Activated CD4-positive, alpha-beta memory T cell treated with anti-CD3 and anti-CD28 coated beads for 36 hours (primary cell): Measurements from ENCODE around the gene SNRNP200. TPM values are rescaled to one million over a fixed set of nuclear protein-coding genes. Genes with fewer than 3 reads are reported as not detected.

Experiments used
- CTCF ChIA-PET: fragments of 350-600 bp; sonication (Branson Sonifier 250); formaldehyde crosslinking; loops from one replicate; lab custom pipeline; 2021; ENCODE audit warnings: antibody characterized with exemption, inconsistent platforms; lab: Charles Lee
- POLR2A ChIA-PET: fragments of 350-600 bp; sonication (Branson Sonifier 250); formaldehyde crosslinking; loops from one replicate; lab custom pipeline; 2021; ENCODE audit warnings: antibody characterized with exemption; lab: Charles Lee
- DNase-seq: peaks from one replicate; pipeline ENCODE4 v3.0.0-alpha.2; 2020
- H3K27ac Mint-ChIP-seq: one replicate; pipeline ENCODE4 v1.8.0; 2021; ENCODE audit warnings: mixed read lengths
- H3K27me3 Mint-ChIP-seq: one replicate; pipeline ENCODE4 v1.8.0; 2021; ENCODE audit warnings: mixed read lengths
- H3K36me3 Mint-ChIP-seq: one replicate; pipeline ENCODE4 v1.8.0; 2021; ENCODE audit warnings: mixed read lengths
- H3K4me1 Mint-ChIP-seq: one replicate; pipeline ENCODE4 v1.8.0; 2021; ENCODE audit warnings: low read depth, mixed read lengths
- H3K4me3 Mint-ChIP-seq: one replicate; pipeline ENCODE4 v1.8.0; 2021; ENCODE audit warnings: mild to moderate bottlenecking, mixed read lengths
- H3K9me3 Mint-ChIP-seq: one replicate; pipeline ENCODE4 v1.8.0; 2021; ENCODE audit warnings: mixed read lengths
- intact Hi-C: fragments of 100-400 bp; cut with micrococcal nuclease; formaldehyde crosslinking; loops from one replicate; pipeline ENCODE4 v1.15.1; 2023
- total RNA-seq, 2 experiments: library from RNA; stranded (reverse); gene quantifications; one replicate each; pipeline ENCODE4 v1.2.3, GENCODE V29; 2021

SNRNP200 gene
- total RNA-seq, 2 experiments from 2014 or later = 165 to 175 TPM

GRCh38 chr2:96250188-96250587, 55.2 kb downstream of the SNRNP200 start:
- ChIA-PET POLR2A (no interaction called here), CTCF (interaction anchor here (0.7 kb wide), 1 partner anchor 133 kb away, joined by 3 read pairs; the partner anchor contains the start of gene ADRA2B)
- no peak for DNase-seq
- H3K27ac Mint-ChIP-seq = peak overlapping the region; percentile 35
- H3K4me1 Mint-ChIP-seq = peaks cover 25% of the 10 kb centered on the region
- no peak overlapping the region for H3K4me3 Mint-ChIP-seq
- H3K27me3 Mint-ChIP-seq = no peaks in the 10 kb centered on the region
- H3K9me3 Mint-ChIP-seq = no peaks in the 10 kb centered on the region
- intact Hi-C loops = no loop called here
- H3K36me3 Mint-ChIP-seq = peaks cover 15% of the 10 kb centered on the region

GRCh38 chr2:96249654-96250053, 55.7 kb downstream of the SNRNP200 start:
- intact Hi-C loops = no loop called here
- Mint-ChIP-seq H3K4me3 (no peak overlapping the region), H3K36me3 (peaks cover 15% of the 10 kb centered on the region), H3K27me3 (no peaks in the 10 kb centered on the region), H3K9me3 (no peaks in the 10 kb centered on the region), H3K27ac (no peak overlapping the region), H3K4me1 (peaks cover 28% of the 10 kb centered on the region)
- DNase-seq = no peak
- ChIA-PET CTCF (no interaction called here), POLR2A (no interaction called here)

GRCh38 chr2:96248624-96249023, 56.7 kb downstream of the SNRNP200 start:
- Mint-ChIP-seq H3K27ac (no peak overlapping the region), H3K4me3 (no peak overlapping the region), H3K36me3 (peaks cover 10% of the 10 kb centered on the region), H3K27me3 (no peaks in the 10 kb centered on the region), H3K4me1 (peaks cover 30% of the 10 kb centered on the region), H3K9me3 (no peaks in the 10 kb centered on the region)
- ChIA-PET POLR2A (no interaction called here), CTCF (no interaction called here)
- no peak for DNase-seq
- intact Hi-C loops = no loop called here

GRCh38 chr2:96247896-96248295, 57.5 kb downstream of the SNRNP200 start:
- no peaks in the 10 kb centered on the region for H3K27me3 Mint-ChIP-seq
- H3K27ac Mint-ChIP-seq = no peak overlapping the region
- ChIA-PET CTCF (no interaction called here), POLR2A (no interaction called here)
- H3K4me1 Mint-ChIP-seq = peaks cover 32% of the 10 kb centered on the region
- peaks cover 7% of the 10 kb centered on the region for H3K36me3 Mint-ChIP-seq
- no peaks in the 10 kb centered on the region for H3K9me3 Mint-ChIP-seq
- DNase-seq = no peak
- no peak overlapping the region for H3K4me3 Mint-ChIP-seq
- intact Hi-C loops = no loop called here

- CTCF ChIA-PET = no interaction called here
- H3K27me3 Mint-ChIP-seq = no peaks in the 10 kb centered on the region
- DNase-seq = no peak
- peaks cover 3% of the 10 kb centered on the region for H3K36me3 Mint-ChIP-seq
- H3K27ac Mint-ChIP-seq = peak overlapping the region; percentile 26
- POLR2A ChIA-PET = interaction anchor here (1.3 kb wide), 1 partner anchor 39 kb away, joined by 5 read pairs; the partner anchor contains the start of gene STARD7
- H3K4me1 Mint-ChIP-seq = peaks cover 40% of the 10 kb centered on the region
- no peaks in the 10 kb centered on the region for H3K9me3 Mint-ChIP-seq
- no peak overlapping the region for H3K4me3 Mint-ChIP-seq
- intact Hi-C loops = no loop called here
Measured at GRCh38 chr2:96247009-96247408, 58.3 kb downstream of the SNRNP200 start.

GRCh38 chr2:96245609-96246390, 59.5 kb downstream of the SNRNP200 start:
- peak; percentile 40 for DNase-seq
- Mint-ChIP-seq H3K36me3 (no peaks in the 10 kb centered on the region), H3K4me1 (peaks cover 48% of the 10 kb centered on the region)

GRCh38 chr2:96243843-96244242, 61.5 kb downstream of the SNRNP200 start:
- peaks cover 51% of the 10 kb centered on the region for H3K4me1 Mint-ChIP-seq
- H3K27ac Mint-ChIP-seq = no peak overlapping the region
- H3K27me3 Mint-ChIP-seq = no peaks in the 10 kb centered on the region
- intact Hi-C loops = loop anchor here (2.0 kb wide), 2 partner anchors 79 to 97 kb away; no protein-coding TSS in a partner anchor
- POLR2A ChIA-PET = interaction anchor here (1.7 kb wide), 1 partner anchor 10 kb away, joined by 6 read pairs; no protein-coding TSS in a partner anchor
- CTCF ChIA-PET = interaction anchor here (2.4 kb wide), 1 partner anchor 221 kb away, joined by 6 read pairs; no protein-coding TSS in a partner anchor
- no peaks in the 10 kb centered on the region for H3K9me3 Mint-ChIP-seq
- H3K4me3 Mint-ChIP-seq = no peak overlapping the region
- no peaks in the 10 kb centered on the region for H3K36me3 Mint-ChIP-seq
- no peak for DNase-seq

More at GRCh38 chr2:96245609-96246390, 59.5 kb downstream of the SNRNP200 start:
- no peak overlapping the region for H3K4me3 Mint-ChIP-seq
- peak overlapping the region; percentile 64 for H3K27ac Mint-ChIP-seq
- ChIA-PET CTCF (no interaction called here), POLR2A (interaction anchor here (1.3 kb wide), 1 partner anchor 37 kb away, joined by 5 read pairs; the partner anchor contains the start of gene STARD7)
- H3K9me3 Mint-ChIP-seq = no peaks in the 10 kb centered on the region
- intact Hi-C loops = no loop called here
- no peaks in the 10 kb centered on the region for H3K27me3 Mint-ChIP-seq

- CTCF ChIA-PET = interaction anchor here (0.6 to 2.0 kb wide), 4 partner anchors 33 to 103 kb away, joined by 3 to 6 read pairs (median 4); partner anchors contain the start of gene STARD7
- Mint-ChIP-seq H3K4me3 (peak overlapping the region; percentile 28), H3K36me3 (no peaks in the 10 kb centered on the region), H3K27ac (peak overlapping the region; percentile 94), H3K4me1 (peaks cover 47% of the 10 kb centered on the region), H3K9me3 (no peaks in the 10 kb centered on the region), H3K27me3 (no peaks in the 10 kb centered on the region)
- POLR2A ChIA-PET = interaction anchor here (0.9 to 4.3 kb wide), 4 partner anchors 12 to 35 kb away, joined by 3 to 24 read pairs (median 4); partner anchors contain the start of gene STARD7
- intact Hi-C loops = loop anchor here (1.0 to 2.0 kb wide), 4 partner anchors 24 to 95 kb away; partner anchors contain the start of genes CIAO1 and STARD7
- DNase-seq = peak; percentile 86
Measured at GRCh38 chr2:96241900-96242611, 63.3 kb downstream of the SNRNP200 start.

GRCh38 chr2:96241227-96241626, 64.1 kb downstream of the SNRNP200 start:
- Mint-ChIP-seq H3K4me1 (peaks cover 40% of the 10 kb centered on the region), H3K4me3 (no peak overlapping the region), H3K36me3 (no peaks in the 10 kb centered on the region), H3K27me3 (no peaks in the 10 kb centered on the region), H3K27ac (peak overlapping the region; percentile 94), H3K9me3 (no peaks in the 10 kb centered on the region)
- ChIA-PET POLR2A (interaction anchor here (0.9 to 4.3 kb wide), 2 partner anchors 11 to 32 kb away, joined by 3 to 24 read pairs; partner anchors contain the start of gene STARD7), CTCF (interaction anchor here (0.6 to 2.0 kb wide), 2 partner anchors 65 to 102 kb away, joined by 3 to 6 read pairs; no protein-coding TSS in a partner anchor)
- DNase-seq = no peak
- intact Hi-C loops = no loop called here

GRCh38 chr2:96240341-96241038, 64.9 kb downstream of the SNRNP200 start:
- Mint-ChIP-seq H3K4me1 (peaks cover 33% of the 10 kb centered on the region), H3K36me3 (no peaks in the 10 kb centered on the region), H3K27ac (peak overlapping the region; percentile 94), H3K27me3 (no peaks in the 10 kb centered on the region), H3K9me3 (no peaks in the 10 kb centered on the region), H3K4me3 (no peak overlapping the region)
- ChIA-PET CTCF (interaction anchor here (2.0 kb wide), 1 partner anchor 101 kb away, joined by 6 read pairs; no protein-coding TSS in a partner anchor), POLR2A (interaction anchor here (0.9 to 4.3 kb wide), 2 partner anchors 12 to 32 kb away, joined by 3 to 24 read pairs; partner anchors contain the start of gene STARD7)
- DNase-seq = no peak
- intact Hi-C loops = no loop called here

- POLR2A ChIA-PET = interaction anchor here (0.6 to 4.3 kb wide), 2 partner anchors 29 to 31 kb away, joined by 3 to 24 read pairs; partner anchors contain the start of gene STARD7
- H3K9me3 Mint-ChIP-seq = no peaks in the 10 kb centered on the region
- intact Hi-C loops = no loop called here
- no peak overlapping the region for H3K4me3 Mint-ChIP-seq
- DNase-seq = no peak
- CTCF ChIA-PET = interaction anchor here (1.2 kb wide), 1 partner anchor 26 kb away, joined by 3 read pairs; the partner anchor contains the start of genes CIAO1 and TMEM127
- H3K36me3 Mint-ChIP-seq = no peaks in the 10 kb centered on the region
- H3K27ac Mint-ChIP-seq = peak overlapping the region; percentile 51
- no peaks in the 10 kb centered on the region for H3K27me3 Mint-ChIP-seq
- peaks cover 28% of the 10 kb centered on the region for H3K4me1 Mint-ChIP-seq
Measured at GRCh38 chr2:96239745-96240264, 65.5 kb downstream of the SNRNP200 start.
